Activated T-helper 17 cell treated with anti-CD3 and anti-CD28 coated beads, Interleukin-2, amount 50 U/mL, for 72 hours (primary cell): ENCODE measurements around the gene TTC21B. TPM values are rescaled to one million over a fixed set of nuclear protein-coding genes. Genes with fewer than 3 reads are reported as not detected.

ENCODE experiments used
- total RNA-seq, 2 donors: library from RNA; stranded (reverse); gene quantifications; one replicate each; pipeline ENCODE4 v1.2.3, GENCODE V29; 2022

TTC21B gene
- total RNA-seq, 2 donors from 2014 or later: 21.3 to 29.7 TPM

Other genes starting within 250 kb of the TTC21B start
- gene GALNT3, start 159.5 kb downstream of the TTC21B start, total RNA-seq: 10 to 100 TPM in 1 of 2 donors, 1 to 10 TPM in 1; 8.9 to 10.8 TPM
- gene SCN1A, start 174.2 kb upstream of the TTC21B start, total RNA-seq: not detected